Upper lobe of left lung (tissue), 6 donors: Measurements from ENCODE around the gene PTPN11. TPM values are rescaled to one million over a fixed set of nuclear protein-coding genes. Genes with fewer than 3 reads are reported as not detected.
A peak's percentile ranks its signal among the peaks of the same experiment; 100 is the strongest.
"Not testable (repeated sequence)": the region's sequence is repeated elsewhere in the genome, so short reads cannot be mapped to it uniquely, and the experiment has no call there.

Experiments
- ATAC-seq, 2 donors: fragments of 200-7000 bp; cut with Tn5 transposase; one replicate each; pipeline ENCODE4 v1.9.1; 2022; ENCODE audit warnings: mild to moderate bottlenecking in 2 of 2, moderate library complexity in 2 of 2; ENCODE audit not compliant: low FRiP score in 2 of 2
- DNase-seq, 2 donors: peaks; one replicate each; pipeline ENCODE4 v3.0.0-alpha.2; 2019 to 2020
- H3K27ac ChIP-seq, 4 donors: fragments of 200-600 bp; sonication (generic); one replicate each; pipeline ENCODE4 v1.5.1; 2016 to 2019
- H3K27me3 ChIP-seq, 4 donors: fragments of 200-600 bp; sonication (generic); one replicate each; pipeline ENCODE4 v1.5.1; 2017 to 2019
- H3K36me3 ChIP-seq, 4 donors: fragments of 200-600 bp; sonication (generic); one replicate each; pipeline ENCODE4 v1.5.1; 2016 to 2019
- H3K4me1 ChIP-seq, 4 donors: fragments of 200-600 bp; sonication (generic); one replicate each; pipeline ENCODE4 v1.5.1; 2018 to 2019
- H3K4me3 ChIP-seq, 4 donors: fragments of 200-600 bp; sonication (generic); one replicate each; pipeline ENCODE4 v1.5.1; 2017 to 2019; ENCODE audit warnings: mild to moderate bottlenecking in 2 of 4, moderate library complexity in 1 of 4
- H3K9me3 ChIP-seq, 4 donors: fragments of 200-600 bp; sonication (generic); one replicate each; pipeline ENCODE4 v1.5.1; 2018 to 2019
- CTCF ChIP-seq, 6 experiments: fragments of 450-650 bp in 4 of 6; fragments of 200-600 bp in 2 of 6; sonication (generic) in 2 of 6; IDR thresholded peaks; one replicate each; pipeline ENCODE4 v1.5.1; 2016 to 2019; ENCODE audit warnings: antibody characterized with exemption in 6 of 6
- EP300 ChIP-seq, 4 donors: sonication (generic); formaldehyde crosslinking; IDR thresholded peaks; one replicate each; pipeline ENCODE4 v1.5.1; 2017; ENCODE audit warnings: antibody characterized with exemption in 4 of 4, control low read depth in 2 of 4
- POLR2A ChIP-seq, 4 donors: fragments of 450-650 bp; IDR thresholded peaks; one replicate each; pipeline ENCODE4 v1.5.1; 2016 to 2017; ENCODE audit warnings: antibody characterized with exemption in 4 of 4, mild to moderate bottlenecking in 2 of 4
- POLR2AphosphoS5 ChIP-seq, 2 donors: sonication (generic); formaldehyde crosslinking; IDR thresholded peaks; one replicate each; pipeline ENCODE4 v1.5.1; 2017; ENCODE audit warnings: antibody characterized with exemption in 2 of 2
- WGBS, 2 donors: methylation state at CpG; one replicate each; pipeline ENCODE4 v1.1.5; 2017 to 2018; 5-methylcytosine and 5-hydroxymethylcytosine counted together
- total RNA-seq, 6 donors: library from RNA; depleted of rRNA in 4 of 6; stranded (reverse); fragments of >200 nt in 4 of 6; gene quantifications; one replicate each; pipeline versions ENCODE4 v1.1.0 to v1.2.1, GENCODE V29; 2016 to 2021
- donor health status: DM: no; HTN: no; CAD: no; lungs with moderate emphysema.
- donor health status: DM: no; HTN: yes; CAD: no; lungs with severe emphysema.

The PTPN11 gene
- total RNA-seq, 6 donors from 2014 or later: 52.0 to 99.1 (median 84.5) TPM

- TF ChIP-seq POLR2A (IDR thresholded peaks at IDR 0.05) (peak in 3 of 4 donors; percentile 67 to 86 (median 79)), CTCF (IDR thresholded peaks at IDR 0.05) (no peak), POLR2AphosphoS5 (IDR thresholded peaks at IDR 0.05) (peak; percentile 87 to 92)
- peak within 1 kb of the TSS; percentile 46 to 81 (median 67) for H3K4me3 ChIP-seq
- DNase-seq (peak; percentile 59 to 85), ATAC-seq (peak; percentile 93 to 97)
- H3K36me3 ChIP-seq: peaks cover 33 to 40% (median 36%) of the 10 kb centered on the region in 4 donors
- 11 to 15% methylated on average over 32 to 44 of the region's 46 CpGs for WGBS, 2 donors
- peaks cover 19 to 33% (median 20%) of the 10 kb centered on the region in 4 donors for H3K4me1 ChIP-seq
- H3K9me3 ChIP-seq: no peaks in the 10 kb centered on the region
- peak within 1 kb of the TSS; percentile 87 to 94 (median 90) for H3K27ac ChIP-seq
- H3K27me3 ChIP-seq: no peaks in the 10 kb centered on the region
Observed at GRCh38 chr12:112409064-112409905, 9.5 kb upstream of the PTPN11 start, which contains the start of gene RPL6. TSS of gene RPL6 (minus strand) at chr12:112409605. CDS start at chr12:112408656, 949 bp downstream.

- no peaks in the 10 kb centered on the region for H3K9me3 ChIP-seq
- peaks cover 27 to 34% (median 31%) of the 10 kb centered on the region in 4 donors for H3K36me3 ChIP-seq
- peaks cover 19 to 33% (median 20%) of the 10 kb centered on the region in 4 donors for H3K4me1 ChIP-seq
- H3K27me3 ChIP-seq: no peaks in the 10 kb centered on the region
- ATAC-seq (no peak), DNase-seq (no peak)
- WGBS, 2 donors: 95 to 98% methylated on average over 14 of the region's 14 CpGs
- peak overlapping the region in 1 of 4 donors; percentile 58 for H3K4me3 ChIP-seq
- TF ChIP-seq POLR2AphosphoS5 (IDR thresholded peaks at IDR 0.05) (no peak), CTCF (IDR thresholded peaks at IDR 0.05) (no peak), POLR2A (IDR thresholded peaks at IDR 0.05) (no peak), EP300 (IDR thresholded peaks at IDR 0.05) (no peak)
- no peak overlapping the region for H3K27ac ChIP-seq
Observed at GRCh38 chr12:112409906-112410244, 8.9 kb upstream of the PTPN11 start.

GRCh38 chr12:112413855-112414625 is 4.7 kb upstream of the PTPN11 start:
- DNase-seq (no peak), ATAC-seq (no peak)
- WGBS, 2 donors: 46 to 57% methylated on average over 2 of the region's 2 CpGs
- Histone ChIP-seq H3K27me3 (no peaks in the 10 kb centered on the region), H3K36me3 (no peaks in the 10 kb centered on the region), H3K9me3 (no peaks in the 10 kb centered on the region), H3K4me1 (peaks cover 6 to 14% (median 9%) of the 10 kb centered on the region in 4 donors), H3K27ac (no peak overlapping the region), H3K4me3 (no peak overlapping the region)
- TF ChIP-seq EP300 (IDR thresholded peaks at IDR 0.05) (no peak), CTCF (IDR thresholded peaks at IDR 0.05) (no peak), POLR2A (IDR thresholded peaks at IDR 0.05) (no peak), POLR2AphosphoS5 (IDR thresholded peaks at IDR 0.05) (no peak)

GRCh38 chr12:112415457-112415856 is 3.3 kb upstream of the PTPN11 start:
- not testable (repeated sequence) for H3K4me3 ChIP-seq, ATAC-seq, H3K27me3 ChIP-seq, DNase-seq, H3K27ac ChIP-seq, H3K9me3 ChIP-seq, H3K36me3 ChIP-seq
- H3K4me1 ChIP-seq: peaks cover 16 to 26% (median 18%) of the 10 kb centered on the region in 4 donors
- WGBS, 2 donors: 82 to 84% methylated on average over 4 of the region's 4 CpGs

GRCh38 chr12:112418273-112418607 is 507 bp upstream of the PTPN11 start:
- Histone ChIP-seq H3K27ac (peak overlapping the region; percentile 97 to 100 (median 99)), H3K9me3 (no peaks in the 10 kb centered on the region), H3K4me1 (peaks cover 30 to 47% (median 32%) of the 10 kb centered on the region in 4 donors), H3K4me3 (peak overlapping the region; percentile 85 to 99 (median 88)), H3K36me3 (no peaks in the 10 kb centered on the region), H3K27me3 (no peaks in the 10 kb centered on the region)
- no peak for TF ChIP-seq EP300 (IDR thresholded peaks at IDR 0.05)
- TF ChIP-seq POLR2A (IDR thresholded peaks at IDR 0.05): no peak
- no peak for TF ChIP-seq CTCF (IDR thresholded peaks at IDR 0.05)
- TF ChIP-seq POLR2AphosphoS5 (IDR thresholded peaks at IDR 0.05): no peak
- 1 to 2% methylated on average over 18 of the region's 18 CpGs for WGBS, 2 donors
- no peak for DNase-seq
- ATAC-seq: no peak
